Activated CD4-positive, CD25-positive, alpha-beta regulatory T cell treated with anti-CD3 and anti-CD28 coated beads, Interleukin-2, amount 50 U/mL, for 24 hours (primary cell): ENCODE data around the gene NFATC1.
"Not testable (repeated sequence)": the region's sequence is repeated elsewhere in the genome, so short reads cannot be mapped to it uniquely, and the experiment has no call there.

ENCODE experiments used
- ATAC-seq, 2 donors: fragments of 150-1000 bp; cut with Tn5 transposase; one replicate each; pipeline ENCODE4 v1.10.0; 2021; ENCODE audit warnings: mild to moderate bottlenecking in 1 of 2, moderate library complexity in 1 of 2

Gene NFATC1

GRCh38 chr18:79376661-79377060, 19.1 kb upstream of the NFATC1 start:
- not testable (repeated sequence) for ATAC-seq

GRCh38 chr18:79377187-79377891, 18.4 kb upstream of the NFATC1 start:
- ATAC-seq: no peak

GRCh38 chr18:79378536-79379250, 17.0 kb upstream of the NFATC1 start:
- ATAC-seq: peak; percentile 86 to 89

- peak in 1 of 2 donors; percentile 34 for ATAC-seq
Observed at GRCh38 chr18:79379251-79379905, 16.4 kb upstream of the NFATC1 start.

GRCh38 chr18:79379931-79380815, 15.6 kb upstream of the NFATC1 start:
- no peak for ATAC-seq

- peak; percentile 30 to 33 for ATAC-seq
Observed at GRCh38 chr18:79380816-79381806, 14.6 kb upstream of the NFATC1 start.

GRCh38 chr18:79381811-79382311, 13.9 kb upstream of the NFATC1 start:
- ATAC-seq: no peak

GRCh38 chr18:79382681-79383387, 12.9 kb upstream of the NFATC1 start:
- no peak for ATAC-seq

GRCh38 chr18:79383388-79384056, 12.2 kb upstream of the NFATC1 start:
- ATAC-seq: no peak

GRCh38 chr18:79384151-79384807, 11.5 kb upstream of the NFATC1 start:
- ATAC-seq: no peak

GRCh38 chr18:79384834-79385233, 10.9 kb upstream of the NFATC1 start:
- no peak for ATAC-seq

GRCh38 chr18:79385326-79385707, 10.4 kb upstream of the NFATC1 start:
- ATAC-seq: no peak

- no peak for ATAC-seq
Observed at GRCh38 chr18:79385708-79386341, 9.9 kb upstream of the NFATC1 start.

GRCh38 chr18:79386547-79386946, 9.2 kb upstream of the NFATC1 start:
- no peak for ATAC-seq

GRCh38 chr18:79387214-79387613, 8.5 kb upstream of the NFATC1 start:
- no peak for ATAC-seq

GRCh38 chr18:79387615-79388014, 8.1 kb upstream of the NFATC1 start:
- ATAC-seq: no peak

- ATAC-seq: no peak
Observed at GRCh38 chr18:79388043-79388442, 7.7 kb upstream of the NFATC1 start.

- no peak for ATAC-seq
Observed at GRCh38 chr18:79389689-79390088, 6.0 kb upstream of the NFATC1 start.

- no peak for ATAC-seq
Observed at GRCh38 chr18:79392226-79392625, 3.5 kb upstream of the NFATC1 start.
